ENCODE measurements around the gene FGD6. TPM values are rescaled to one million over a fixed set of nuclear protein-coding genes. Genes with fewer than 3 reads are reported as not detected.

Gene FGD6
- total and polyA plus RNA-seq, 2 of the 4 experiments (the other 2 are of a cell fraction): 2.6 to 9.5 TPM

- Histone ChIP-seq H3K4me1 (ENCODE audit: control insufficient read depth, insufficient read depth, low read length) (no peaks in the 10 kb centered on the region), H2AFZ (replicated peaks; ENCODE audit: low read length, poor library complexity) (no peak overlapping the region), H2BK5ac (ENCODE audit: low read depth, low read length, poor library complexity, severe bottlenecking) (no peak overlapping the region), H3K27ac (ENCODE audit: insufficient read depth, low read length) (no peak overlapping the region), H3K9me3 (ENCODE audit: control insufficient read depth, insufficient read depth, low read length) (no peaks in the 10 kb centered on the region), H4K8ac (ENCODE audit: low read depth in 2 of 2, low read length in 2 of 2) (no peak overlapping the region), H2BK120ac (ENCODE audit: low read depth, low read length) (no peak overlapping the region), H3K14ac (replicated peaks; ENCODE audit: low read depth, low read length) (no peak overlapping the region), H3K23ac (ENCODE audit: low read depth, low read length) (no peak overlapping the region), H3K9me1 (ENCODE audit: insufficient read depth, low read length) (no peaks in the 10 kb centered on the region), H2AK9ac (replicated peaks; ENCODE audit: low read depth, low read length, poor library complexity) (no peak overlapping the region), H3K56ac (ENCODE audit: extremely low read depth, insufficient read depth, low read length) (no peak overlapping the region), H3K4me3 (ENCODE audit: insufficient read depth, low read depth, low read length) (no peak overlapping the region), H3K4ac (ENCODE audit: low read depth, low read length) (no peak overlapping the region), H2AK5ac (ENCODE audit: low read depth, low read length) (no peak overlapping the region), H3K79me1 (ENCODE audit: low read depth in 1 of 2, low read length in 2 of 2) (peaks cover 4 to 5% of the 10 kb centered on the region in 2 experiments; a peak in 2 of 4 replicates), H3K36me3 (ENCODE audit: control insufficient read depth, insufficient read depth, low read length) (no peaks in the 10 kb centered on the region), H3K9ac (ENCODE audit: low read depth, low read length) (no peak overlapping the region), H3K18ac (ENCODE audit: low read depth, low read length) (no peak overlapping the region), H4K20me1 (ENCODE audit: insufficient read depth, low read length) (no peaks in the 10 kb centered on the region), H2BK20ac (ENCODE audit: low read depth, low read length) (no peak overlapping the region), H2BK15ac (ENCODE audit: low read depth, low read length) (no peak overlapping the region), H3K4me2 (ENCODE audit: low read depth, low read length) (no peak overlapping the region), H4K91ac (ENCODE audit: insufficient read depth, low read depth, low read length) (no peak overlapping the region), H3K27me3 (ENCODE audit: control insufficient read depth, insufficient read depth, low read length) (no peaks in the 10 kb centered on the region), H4K5ac (ENCODE audit: low read depth, low read length) (no peak overlapping the region)
- dilution Hi-C loops (cut with HindIII; ENCODE audit: low sequenced_read_pairs, unreplicated experiment) (no loop called here), intact Hi-C loops (cut with micrococcal nuclease) (loop anchor here (10.0 kb wide), 1 partner anchor 373 kb away; no protein-coding TSS in a partner anchor), in situ Hi-C loops (cut with MboI; ENCODE audit: low sequenced_read_pairs) (no loop called here)
- WGBS, 2 experiments (ENCODE audit: extremely low coverage in 2 of 2, insufficient read length in 1 of 2): 86% methylated on average over 4 of the region's 4 CpGs; no CpG with 5 or more reads in 1 of the 2 experiments
- ChIA-PET CTCF (no interaction called here), POLR2A (ENCODE audit: unreplicated experiment) (no interaction called here)
- no TSS peak for BruUV-seq (replicated peaks)
- TF ChIP-seq MAZ (IDR thresholded peaks at IDR 0.05; ENCODE audit: borderline replicate concordance, low read depth, low read length) (no peak), RAD21 (IDR thresholded peaks at IDR 0.05; ENCODE audit: low read length) (no peak), FOS (IDR thresholded peaks at IDR 0.05; ENCODE audit: low read depth, low read length) (no peak), SMC3 (IDR thresholded peaks at IDR 0.05; ENCODE audit: low read depth, low read length) (no peak), CHD1 (IDR thresholded peaks at IDR 0.05; ENCODE audit: low read depth, low read length) (no peak), MAFK (IDR thresholded peaks at IDR 0.05; ENCODE audit: low read depth, low read length) (no peak), CTCF (conservative IDR thresholded peaks at IDR 0.05; ENCODE audit: low read depth, low read length) (no peak), RFX5 (IDR thresholded peaks at IDR 0.05; ENCODE audit: low read depth, low read length) (no peak)
- DNase-seq (no peak), ATAC-seq (ENCODE audit: low read depth) (no peak)
Observed at GRCh38 chr12:95077341-95077740, 139.9 kb downstream of the FGD6 start.

Data from IMR-90 (cell line).